HuH-7 (cell line): Measurements from ENCODE around the gene APEH.

Experiments
- DNase-seq: peaks from one replicate; pipeline ENCODE4 v3.0.0; 2011; ENCODE audit warnings: low spot score

APEH gene

GRCh38 chr3:49727924-49728361 is 53.8 kb downstream of the APEH start:
- no peak for DNase-seq

- DNase-seq: no peak
Observed at GRCh38 chr3:49729966-49730609, 55.9 kb downstream of the APEH start.

DNA sequence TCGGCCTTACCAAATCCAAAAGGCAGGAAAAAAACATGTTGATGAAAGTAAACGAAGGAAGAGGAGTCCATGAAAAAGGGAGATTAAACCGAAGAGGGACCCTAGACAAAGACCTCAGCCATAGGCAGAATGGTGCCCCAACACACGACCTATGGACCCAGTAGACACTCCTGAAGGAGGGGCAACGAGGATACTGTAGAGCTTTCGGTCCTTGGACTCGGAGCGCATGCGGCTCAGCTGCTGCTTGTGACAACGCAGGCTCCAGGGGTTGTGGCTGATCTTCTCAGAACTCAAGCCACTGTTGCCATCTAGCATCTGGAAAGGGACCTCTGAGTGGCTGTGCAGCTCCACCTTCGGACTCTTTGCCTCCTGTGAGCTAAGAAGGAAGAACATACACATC is 58.4 kb downstream of the APEH start:
- no peak for DNase-seq

- DNase-seq: no peak
Observed at GRCh38 chr3:49733551-49733950, 59.4 kb downstream of the APEH start.
